HepG2 (cell line): ENCODE data around the gene EDAR.

Experiments
- CHD2 ChIP-seq: IDR thresholded peaks from 2 replicates; pipeline ENCODE4 v1.6.1; 2011; ENCODE audit warnings: low read depth, low read length, improper control_type of control experiment
- CHD4 ChIP-seq: fragments of 200-600 bp; sonication (generic); IDR thresholded peaks from 2 replicates; pipeline ENCODE4 v1.7.0; 2017; ENCODE audit warnings: mild to moderate bottlenecking, low read length, borderline replicate concordance
- KLF13 ChIP-seq: sonication (generic); formaldehyde crosslinking; IDR thresholded peaks from 2 replicates; pipeline ENCODE4 v1.4.0; 2020; ENCODE audit warnings: mild to moderate bottlenecking, missing genetic modification reagents
- PCBP1 ChIP-seq: fragments of 200-400 bp; formaldehyde crosslinking; IDR thresholded peaks from 2 replicates; pipeline ENCODE4 v1.6.1; 2017; ENCODE audit warnings: mild to moderate bottlenecking, low read depth, low read length, borderline replicate concordance
- PHF8 ChIP-seq: sonication (generic); formaldehyde crosslinking; IDR thresholded peaks from 2 replicates; pipeline ENCODE4 v1.5.0; 2020; ENCODE audit warnings: missing genetic modification reagents
- SMARCE1 ChIP-seq: fragments of 450-650 bp; IDR thresholded peaks from 2 replicates; pipeline ENCODE4 v1.6.1; 2017; ENCODE audit warnings: borderline replicate concordance
- SOX6 ChIP-seq, 2 experiments: fragments of 450-650 bp in 1 of 2; sonication (generic) in 1 of 2; formaldehyde crosslinking in 1 of 2; IDR thresholded peaks; 2 replicates each; pipeline versions ENCODE4 v1.4.0 to v1.6.1; 2017 to 2020; ENCODE audit warnings: antibody characterized with exemption in 1 of 2, mild to moderate bottlenecking in 1 of 2, missing genetic modification reagents in 1 of 2
- ZNF124 ChIP-seq: sonication (generic); formaldehyde crosslinking; IDR thresholded peaks from 2 replicates; pipeline ENCODE4 v1.4.0; 2020; ENCODE audit warnings: missing genetic modification reagents
- ZNF180 ChIP-seq: sonication (generic); formaldehyde crosslinking; IDR thresholded peaks from 2 replicates; pipeline ENCODE4 v1.4.0; 2020; ENCODE audit warnings: low read depth, missing genetic modification reagents, borderline replicate concordance
- ZNF24 ChIP-seq: fragments of 450-650 bp; IDR thresholded peaks from 2 replicates; pipeline ENCODE4 v1.6.1; 2017; ENCODE audit warnings: antibody characterized with exemption, mild to moderate bottlenecking
- ZNF446 ChIP-seq: sonication (generic); formaldehyde crosslinking; IDR thresholded peaks from 2 replicates; pipeline ENCODE4 v1.5.0; 2020; ENCODE audit warnings: mild to moderate bottlenecking, missing genetic modification reagents
- TF ChIP-seq, protein P1 (sequence below): sonication (generic); formaldehyde crosslinking; IDR thresholded peaks from 2 replicates; pipeline ENCODE4 v1.5.0; 2020; ENCODE audit warnings: mild to moderate bottlenecking, missing genetic modification reagents, moderate library complexity
- TF ChIP-seq, protein P2 (sequence below): sonication (generic); formaldehyde crosslinking; IDR thresholded peaks from 2 replicates; pipeline ENCODE4 v1.5.0; 2020; ENCODE audit warnings: mild to moderate bottlenecking, missing genetic modification reagents

GRCh38 chr2:109013051-109013450 lies 24.0 kb upstream of the EDAR start:
- TF ChIP-seq SOX6 (IDR thresholded peaks at IDR 0.05) (no peak), SOX6 (CRISPR knock-in tag; IDR thresholded peaks at IDR 0.05) (no peak), CHD2 (no peak), PHF8 (CRISPR knock-in tag) (no peak), KLF13 (CRISPR knock-in tag) (no peak), CHD4 (no peak), SMARCE1 (no peak), PCBP1 (no peak), ZNF446 (CRISPR knock-in tag) (no peak), ZNF24 (no peak), ZNF124 (CRISPR knock-in tag) (no peak), ZNF180 (CRISPR knock-in tag) (no peak)
- TF ChIP-seq, protein P1, sequence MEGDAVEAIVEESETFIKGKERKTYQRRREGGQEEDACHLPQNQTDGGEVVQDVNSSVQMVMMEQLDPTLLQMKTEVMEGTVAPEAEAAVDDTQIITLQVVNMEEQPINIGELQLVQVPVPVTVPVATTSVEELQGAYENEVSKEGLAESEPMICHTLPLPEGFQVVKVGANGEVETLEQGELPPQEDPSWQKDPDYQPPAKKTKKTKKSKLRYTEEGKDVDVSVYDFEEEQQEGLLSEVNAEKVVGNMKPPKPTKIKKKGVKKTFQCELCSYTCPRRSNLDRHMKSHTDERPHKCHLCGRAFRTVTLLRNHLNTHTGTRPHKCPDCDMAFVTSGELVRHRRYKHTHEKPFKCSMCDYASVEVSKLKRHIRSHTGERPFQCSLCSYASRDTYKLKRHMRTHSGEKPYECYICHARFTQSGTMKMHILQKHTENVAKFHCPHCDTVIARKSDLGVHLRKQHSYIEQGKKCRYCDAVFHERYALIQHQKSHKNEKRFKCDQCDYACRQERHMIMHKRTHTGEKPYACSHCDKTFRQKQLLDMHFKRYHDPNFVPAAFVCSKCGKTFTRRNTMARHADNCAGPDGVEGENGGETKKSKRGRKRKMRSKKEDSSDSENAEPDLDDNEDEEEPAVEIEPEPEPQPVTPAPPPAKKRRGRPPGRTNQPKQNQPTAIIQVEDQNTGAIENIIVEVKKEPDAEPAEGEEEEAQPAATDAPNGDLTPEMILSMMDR = no peak
- TF ChIP-seq, protein P2, sequence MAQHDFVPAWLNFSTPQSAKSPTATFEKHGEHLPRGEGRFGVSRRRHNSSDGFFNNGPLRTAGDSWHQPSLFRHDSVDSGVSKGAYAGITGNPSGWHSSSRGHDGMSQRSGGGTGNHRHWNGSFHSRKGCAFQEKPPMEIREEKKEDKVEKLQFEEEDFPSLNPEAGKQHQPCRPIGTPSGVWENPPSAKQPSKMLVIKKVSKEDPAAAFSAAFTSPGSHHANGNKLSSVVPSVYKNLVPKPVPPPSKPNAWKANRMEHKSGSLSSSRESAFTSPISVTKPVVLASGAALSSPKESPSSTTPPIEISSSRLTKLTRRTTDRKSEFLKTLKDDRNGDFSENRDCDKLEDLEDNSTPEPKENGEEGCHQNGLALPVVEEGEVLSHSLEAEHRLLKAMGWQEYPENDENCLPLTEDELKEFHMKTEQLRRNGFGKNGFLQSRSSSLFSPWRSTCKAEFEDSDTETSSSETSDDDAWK (CRISPR knock-in tag) = no peak
